ENCODE results near the gene SNPH.

DNA sequence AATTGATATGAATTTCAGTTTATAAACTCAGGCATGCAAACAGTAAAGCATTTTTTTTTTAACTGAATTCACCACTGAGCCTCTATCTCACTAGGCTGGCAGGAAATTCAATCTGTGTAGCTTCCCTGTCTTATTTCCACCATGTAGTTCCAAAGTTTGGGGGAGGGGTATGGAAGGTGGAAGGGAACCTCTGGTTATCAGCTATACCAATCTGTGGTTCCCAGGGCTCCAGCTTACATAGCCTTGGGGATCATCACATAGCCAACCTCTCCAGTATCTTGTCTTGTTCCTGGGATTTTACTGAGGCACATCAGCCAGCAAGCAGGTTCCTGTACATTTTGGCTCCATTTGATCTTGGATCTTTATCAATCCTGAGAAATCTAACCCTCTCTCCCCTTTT is 24.6 kb upstream of the SNPH start:
- no peak for TF ChIP-seq YY1 (IDR thresholded peaks at IDR 0.05)
- no peak for TF ChIP-seq CTCF (IDR thresholded peaks at IDR 0.05; ENCODE audit: low read depth, low read length, missing input control)
- no peak for TF ChIP-seq ZBTB33 (IDR thresholded peaks at IDR 0.05)
- TF ChIP-seq RXRA (IDR thresholded peaks at IDR 0.05), result no peak
- no peak for TF ChIP-seq JUND (IDR thresholded peaks at IDR 0.05)

All from liver (tissue), 3 donors.